OCI-LY3 (cell line): ENCODE measurements around the gene DUSP5.

Source experiments
- EZH2phosphoT487 ChIP-seq: fragments of 200-600 bp; shearing (Covaris generic); IDR thresholded peaks from 2 replicates; pipeline ENCODE4 v1.6.1; 2018; ENCODE audit warnings: antibody characterized with exemption, mixed run types, low read depth
- TF ChIP-seq, protein P1 (sequence below): fragments of 200-600, 300-600 bp; sonication (generic); IDR thresholded peaks from 2 replicates; pipeline ENCODE4 v1.5.1; 2014; ENCODE audit warnings: antibody characterized with exemption, low read length, low read depth

DNA sequence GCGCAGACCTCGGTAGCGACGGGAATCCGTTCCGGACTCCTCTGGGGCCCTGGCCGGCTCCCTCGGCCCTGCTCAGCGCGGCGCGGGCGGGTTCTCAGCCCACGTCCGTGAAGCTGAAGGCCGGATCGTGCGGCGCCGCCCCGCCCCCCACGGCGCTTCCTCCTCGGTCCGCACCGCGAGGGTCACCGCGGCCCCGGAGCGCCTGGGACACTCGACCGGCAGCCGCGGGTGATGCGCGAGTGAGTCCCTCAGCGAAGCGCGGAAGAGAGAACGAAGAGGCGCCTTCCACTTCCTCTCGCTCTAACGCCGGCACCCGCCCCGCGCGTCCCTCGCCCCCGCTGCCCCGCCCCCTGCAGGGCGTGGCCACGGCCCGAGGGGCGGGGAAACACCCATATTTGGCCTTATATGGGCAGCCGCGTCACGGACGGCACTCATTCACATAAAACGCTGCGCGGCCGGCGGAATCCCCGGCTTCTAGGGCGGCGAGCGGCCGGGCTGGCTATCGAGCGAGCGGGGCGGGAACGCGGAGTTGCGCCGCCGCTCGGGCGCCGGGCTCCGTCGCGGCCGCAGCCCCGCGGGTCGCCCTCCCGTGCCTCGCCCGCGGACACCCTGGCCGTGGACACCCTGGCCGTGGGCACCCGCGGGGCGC lies at the start of gene DUSP5:
- TF ChIP-seq, protein P1, sequence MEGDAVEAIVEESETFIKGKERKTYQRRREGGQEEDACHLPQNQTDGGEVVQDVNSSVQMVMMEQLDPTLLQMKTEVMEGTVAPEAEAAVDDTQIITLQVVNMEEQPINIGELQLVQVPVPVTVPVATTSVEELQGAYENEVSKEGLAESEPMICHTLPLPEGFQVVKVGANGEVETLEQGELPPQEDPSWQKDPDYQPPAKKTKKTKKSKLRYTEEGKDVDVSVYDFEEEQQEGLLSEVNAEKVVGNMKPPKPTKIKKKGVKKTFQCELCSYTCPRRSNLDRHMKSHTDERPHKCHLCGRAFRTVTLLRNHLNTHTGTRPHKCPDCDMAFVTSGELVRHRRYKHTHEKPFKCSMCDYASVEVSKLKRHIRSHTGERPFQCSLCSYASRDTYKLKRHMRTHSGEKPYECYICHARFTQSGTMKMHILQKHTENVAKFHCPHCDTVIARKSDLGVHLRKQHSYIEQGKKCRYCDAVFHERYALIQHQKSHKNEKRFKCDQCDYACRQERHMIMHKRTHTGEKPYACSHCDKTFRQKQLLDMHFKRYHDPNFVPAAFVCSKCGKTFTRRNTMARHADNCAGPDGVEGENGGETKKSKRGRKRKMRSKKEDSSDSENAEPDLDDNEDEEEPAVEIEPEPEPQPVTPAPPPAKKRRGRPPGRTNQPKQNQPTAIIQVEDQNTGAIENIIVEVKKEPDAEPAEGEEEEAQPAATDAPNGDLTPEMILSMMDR = no peak
- no peak for TF ChIP-seq EZH2phosphoT487
